GM12872 (cell line): ENCODE results near the gene QRFPR.

Experiments
- CTCF ChIP-seq: IDR thresholded peaks from 3 replicates; pipeline ENCODE4 v1.5.1; 2011; ENCODE audit warnings: low read depth, mild to moderate bottlenecking, low read length, moderate library complexity; ENCODE audit not compliant: insufficient read depth

QRFPR gene

GRCh38 chr4:121316091-121316490 lies 64.7 kb downstream of the QRFPR start:
- TF ChIP-seq CTCF, result no peak

- no peak for TF ChIP-seq CTCF
Measured at GRCh38 chr4:121308828-121309227, 72.0 kb downstream of the QRFPR start.

- TF ChIP-seq CTCF, result no peak
Measured at GRCh38 chr4:121308328-121308663, 72.5 kb downstream of the QRFPR start.

- TF ChIP-seq CTCF, result peak; percentile 79
Measured at GRCh38 chr4:121307445-121308327, 73.1 kb downstream of the QRFPR start.

- no peak for TF ChIP-seq CTCF
Measured at GRCh38 chr4:121306931-121307330, 73.9 kb downstream of the QRFPR start.

GRCh38 chr4:121304893-121305292 lies 75.9 kb downstream of the QRFPR start:
- TF ChIP-seq CTCF, result no peak

GRCh38 chr4:121299367-121299766 lies 81.5 kb downstream of the QRFPR start:
- TF ChIP-seq CTCF, result no peak
